HUDEP-2 (cell line): ENCODE measurements around the gene ZNF223.

Source experiments
- DNase-seq, 76 experiments: peaks; one replicate each; lab custom pipeline; 2025; ENCODE audit not compliant: unreplicated experiment in 76 of 76; lab: John Stamatoyannopoulos, UW

Gene ZNF223

DNA sequence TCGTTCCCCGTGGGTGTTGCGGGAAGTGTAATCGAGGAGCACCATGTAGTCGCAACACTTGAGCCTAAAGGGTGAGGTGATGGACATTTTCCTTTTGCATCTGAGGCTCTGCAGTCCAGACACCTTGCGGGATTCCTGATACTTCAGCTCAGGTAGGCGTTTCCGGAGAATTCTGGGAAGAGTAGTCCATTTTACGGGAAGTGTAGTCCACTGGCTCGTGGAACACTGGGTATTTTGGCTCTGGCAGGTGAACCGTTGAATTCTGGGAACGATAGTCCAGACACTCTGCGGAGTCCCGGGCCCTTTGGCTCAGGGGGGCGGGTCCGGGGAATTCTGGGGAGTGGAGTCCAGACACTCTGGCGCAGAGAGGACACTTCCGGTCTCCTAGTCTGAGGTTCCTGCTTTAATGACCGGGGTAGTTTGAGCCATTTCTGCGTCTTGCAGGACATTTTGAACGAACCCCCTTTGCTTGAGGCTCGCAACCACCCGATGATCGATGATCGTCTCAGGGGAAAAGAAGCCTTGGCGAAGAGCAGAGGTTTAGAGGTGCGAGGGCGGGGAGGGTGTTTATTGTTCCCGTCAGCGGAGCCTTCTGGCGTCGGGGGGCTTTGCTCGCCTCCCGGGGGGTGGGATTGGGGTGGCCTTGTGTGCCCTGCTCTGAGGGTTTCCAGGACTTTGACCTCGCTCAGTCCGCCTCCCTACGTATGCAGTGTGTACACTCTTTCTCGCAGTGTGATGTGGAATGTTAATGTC is at the start of gene ZNF223:
Gene ZNF223 (plus strand): TSS at position 387 of the 753 bp plus-strand sequence. CDS start 3,141 bp downstream, outside the sequence.
- peak in 74 of 76 experiments; percentile 23 to 93 (median 76) for DNase-seq

DNA sequence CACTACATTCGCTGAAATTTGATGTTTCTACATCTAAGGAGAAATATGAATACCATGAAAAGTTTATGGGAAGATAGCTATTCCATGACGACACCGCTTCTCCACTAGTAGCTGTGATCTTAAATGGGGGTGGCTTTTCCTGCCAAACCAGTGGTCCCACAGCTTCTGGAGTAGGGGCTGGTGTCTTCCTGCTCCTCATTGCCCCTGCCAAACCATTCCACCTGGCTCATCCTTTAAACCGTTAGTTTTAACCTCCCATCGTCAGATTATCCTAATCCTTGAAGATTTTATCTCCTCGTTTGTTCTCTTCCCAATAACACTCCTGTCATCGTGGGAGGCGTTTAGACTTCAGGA is 49.6 kb upstream of the ZNF223 start:
- no peak for DNase-seq

DNA sequence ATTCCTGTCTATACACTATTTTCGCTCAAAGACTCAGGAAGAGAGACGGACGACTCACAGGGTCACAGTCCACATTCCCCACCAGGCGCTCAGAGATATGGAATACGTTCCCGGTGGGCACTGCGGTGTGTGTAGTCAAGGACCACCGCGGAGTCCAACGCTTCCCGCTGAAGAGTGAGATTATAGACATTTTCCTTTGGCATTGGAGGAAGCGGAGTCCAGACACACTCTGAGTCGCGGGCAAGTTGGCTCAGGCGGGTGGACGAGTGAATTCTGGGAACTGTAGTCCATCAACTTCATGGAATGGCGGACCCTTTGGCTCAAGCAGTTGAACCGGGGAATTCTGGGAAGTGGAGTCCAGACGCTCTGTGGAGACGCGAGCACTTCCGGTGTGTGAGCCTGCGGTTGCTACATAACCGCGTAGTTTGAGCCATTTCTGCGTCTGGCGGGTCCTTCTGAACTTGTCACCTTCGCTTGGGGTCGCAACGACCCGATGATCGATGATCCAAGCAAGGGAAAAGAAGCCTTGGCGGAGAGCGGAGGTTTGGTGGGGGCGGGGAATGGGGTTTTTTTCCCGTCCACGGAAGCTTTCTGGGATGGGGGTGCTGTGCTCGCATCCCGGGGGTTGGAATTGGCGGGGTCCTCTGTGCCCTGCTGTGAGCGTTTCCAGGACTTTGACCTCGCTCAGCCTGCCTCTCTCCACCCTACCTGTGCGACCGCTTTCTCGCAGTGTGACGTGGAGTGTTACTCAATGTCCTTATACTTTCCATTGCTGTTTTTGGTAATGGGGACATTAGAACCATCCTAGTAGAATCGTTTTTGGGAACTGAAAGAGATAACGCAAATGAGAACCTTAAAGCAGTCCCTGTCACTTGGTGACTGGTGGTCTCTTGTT is 49.0 kb upstream of the ZNF223 start, which contains the start of gene ZNF230:
Gene ZNF230 (plus strand): TSS at position 392 of the 895 bp plus-strand sequence. CDS start 4,122 bp downstream, outside the sequence.
- peak in 75 of 76 experiments; percentile 32 to 97 (median 90) for DNase-seq

DNA sequence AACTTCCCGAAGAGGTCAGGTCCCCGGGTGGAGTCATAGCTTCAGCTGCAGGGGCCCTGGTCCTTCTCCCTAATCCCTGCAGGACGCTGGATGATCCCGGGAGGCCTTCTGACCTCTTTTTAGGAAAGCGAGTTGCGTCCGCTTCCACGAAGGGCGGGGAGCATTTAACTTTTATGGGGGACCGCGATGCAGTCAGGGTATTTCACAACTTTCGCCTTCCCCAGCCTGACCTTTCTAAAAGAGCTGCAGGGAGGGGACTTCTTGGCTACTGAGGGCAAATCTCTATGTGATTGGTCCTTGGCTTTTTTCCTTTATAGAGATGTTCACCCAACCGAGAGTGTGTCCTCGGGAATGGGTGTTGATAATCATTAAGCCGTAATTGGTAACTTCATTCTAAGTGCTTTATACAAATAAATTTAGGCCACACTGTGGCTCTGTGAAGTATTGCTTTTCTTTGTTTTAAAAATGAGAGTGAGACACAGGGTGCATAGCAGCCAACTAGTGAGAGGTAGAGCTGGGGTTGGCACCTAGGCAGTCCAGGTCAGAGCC is 48.3 kb upstream of the ZNF223 start:
- peak in 9 of 76 experiments; percentile 2 to 41 (median 13) for DNase-seq

DNA sequence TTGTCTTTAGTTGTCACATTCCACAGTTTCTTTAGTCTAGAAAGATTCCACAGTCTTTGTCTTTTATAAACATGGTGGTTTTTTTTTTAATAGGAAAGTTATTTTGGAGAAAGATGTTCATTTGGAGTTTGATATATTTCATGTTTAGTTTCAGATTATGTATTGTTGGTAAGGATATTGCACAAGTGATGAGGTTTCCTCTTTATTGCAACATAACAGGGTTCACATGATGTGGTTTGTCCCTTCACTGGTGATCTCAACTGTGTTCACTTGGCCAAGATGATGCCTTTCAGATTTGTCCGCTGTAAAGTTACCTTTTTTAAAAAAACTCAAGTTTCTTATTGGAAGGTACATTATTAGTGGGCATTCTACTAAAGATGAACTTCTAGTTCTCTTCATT is 45.9 kb upstream of the ZNF223 start:
- no peak for DNase-seq

DNA sequence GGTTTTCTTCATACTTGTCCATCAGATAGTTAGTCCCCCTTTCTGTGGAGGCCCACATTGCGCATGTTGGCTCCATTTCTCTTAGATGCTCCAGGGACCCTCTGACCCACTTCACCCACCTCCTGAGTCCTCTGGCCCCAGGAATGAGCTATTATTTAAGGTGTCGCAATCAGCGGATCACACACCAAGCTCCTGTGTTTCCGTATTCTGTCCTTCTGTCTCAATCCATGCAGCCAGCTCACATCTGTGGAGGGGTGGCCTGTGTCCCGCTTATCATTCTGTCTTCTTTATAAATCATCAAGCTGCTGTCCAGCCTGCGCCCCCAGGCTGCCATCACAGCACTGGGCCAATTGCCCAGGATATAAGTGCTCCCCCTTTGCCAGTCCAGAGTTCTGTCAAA is 44.4 kb upstream of the ZNF223 start:
- no peak for DNase-seq

DNA sequence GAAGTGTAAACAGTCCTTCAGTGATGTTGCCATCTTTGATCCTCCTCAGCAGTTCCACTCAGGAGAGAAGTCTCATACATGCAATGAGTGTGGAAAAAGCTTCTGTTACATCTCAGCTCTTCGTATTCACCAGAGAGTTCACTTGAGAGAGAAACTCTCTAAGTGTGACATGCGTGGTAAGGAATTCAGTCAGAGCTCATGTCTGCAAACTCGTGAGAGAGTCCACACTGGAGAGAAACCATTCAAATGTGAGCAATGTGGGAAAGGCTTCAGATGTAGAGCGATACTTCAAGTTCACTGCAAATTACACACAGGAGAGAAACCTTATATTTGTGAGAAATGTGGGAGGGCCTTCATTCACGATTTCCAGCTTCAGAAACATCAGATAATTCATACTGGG is 41.4 kb upstream of the ZNF223 start:
- no peak for DNase-seq

DNA sequence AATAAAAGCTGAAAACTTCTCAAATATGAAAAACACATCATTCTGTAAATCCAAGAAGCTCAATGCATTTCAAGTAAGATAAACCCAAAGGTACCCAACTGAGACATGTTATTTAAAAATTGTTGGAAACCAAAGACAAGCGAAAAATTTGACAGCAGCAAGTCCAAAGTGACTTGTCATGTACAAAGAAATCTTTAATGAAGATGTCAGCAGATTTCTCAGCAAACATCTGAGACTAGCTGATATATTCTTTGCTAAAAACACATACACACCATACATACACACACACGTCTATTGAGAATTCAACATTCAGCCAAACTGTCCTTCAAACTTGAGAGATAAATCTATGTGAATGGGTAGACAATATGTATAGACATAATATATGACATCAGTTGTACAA is 32.3 kb upstream of the ZNF223 start:
- no peak for DNase-seq

DNA sequence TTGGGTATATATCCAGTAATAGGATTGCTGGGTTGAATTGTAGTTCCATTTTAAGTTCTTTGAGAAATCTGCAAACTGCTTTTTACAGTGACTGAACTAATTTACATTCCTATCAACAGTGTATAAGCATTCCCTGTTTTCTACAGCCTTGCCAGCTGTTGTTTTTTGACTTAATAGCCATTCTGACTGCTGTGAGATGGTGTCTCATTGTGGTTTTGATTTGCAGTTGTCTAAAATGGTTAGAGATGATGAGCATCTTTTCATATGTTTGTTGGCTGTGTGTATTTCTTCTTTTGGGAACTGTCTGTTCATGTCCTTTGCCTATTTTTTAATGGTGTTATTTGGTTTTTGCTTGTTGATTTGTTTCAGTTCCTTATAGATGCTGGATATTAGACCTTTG is 30.6 kb upstream of the ZNF223 start:
- DNase-seq = no peak

DNA sequence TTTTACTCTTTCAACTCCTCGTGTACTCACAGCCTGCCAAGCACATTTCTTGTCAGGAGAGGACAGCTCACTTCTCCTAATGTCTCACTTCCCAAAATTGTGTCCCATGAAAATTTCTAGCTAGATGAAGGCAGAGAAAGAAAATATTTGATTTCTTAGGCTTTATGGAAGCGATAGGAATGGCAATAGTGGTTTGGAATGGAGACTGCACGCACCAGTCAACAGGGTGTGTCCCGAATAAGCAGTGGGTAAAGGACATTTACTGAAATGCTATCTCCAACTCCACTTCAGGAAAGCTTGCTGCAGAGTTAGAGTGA is 27.0 kb upstream of the ZNF223 start:
- DNase-seq = no peak

DNA sequence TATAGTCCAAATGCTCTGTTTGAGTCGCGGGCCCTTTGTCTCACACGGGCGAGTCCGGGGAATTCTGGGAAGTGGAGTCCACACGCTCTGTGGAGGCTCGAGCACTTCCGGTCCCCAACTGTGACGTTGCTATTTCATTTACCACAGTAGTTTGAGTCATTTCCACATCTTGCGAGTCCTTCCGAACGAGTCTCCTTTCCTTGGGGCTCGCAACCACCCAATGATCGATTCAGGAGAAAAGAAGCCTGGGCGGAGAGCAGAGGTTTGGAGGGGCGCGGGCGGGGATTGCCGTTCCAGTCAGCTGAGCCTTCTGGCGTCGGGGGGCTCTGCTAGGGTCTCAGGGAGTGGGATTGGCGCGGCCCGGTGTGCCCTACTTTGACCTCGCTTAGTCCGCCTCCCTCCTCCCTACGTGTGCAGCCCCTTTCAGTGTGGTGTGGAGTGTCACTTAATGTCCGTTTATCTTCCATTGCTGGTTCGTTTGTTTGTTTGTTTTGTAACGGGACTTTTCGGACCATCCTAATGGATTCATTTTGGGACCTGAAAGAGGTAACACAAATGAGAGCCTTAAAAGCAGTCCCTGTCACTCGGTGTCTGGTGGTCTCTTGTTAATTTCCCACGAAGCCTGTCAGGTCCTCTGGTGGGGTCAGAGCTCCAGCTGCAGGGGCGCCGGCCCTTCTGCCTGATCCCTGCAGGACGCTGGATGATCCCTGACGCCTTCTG is 26.5 kb upstream of the ZNF223 start, which contains the start of gene ZNF222:
Gene ZNF222 (plus strand): TSS at position 163 of the 720 bp plus-strand sequence. CDS start 58 bp downstream, at position 221.
- peak in 73 of 76 experiments; percentile 9 to 86 (median 68) for DNase-seq

DNA sequence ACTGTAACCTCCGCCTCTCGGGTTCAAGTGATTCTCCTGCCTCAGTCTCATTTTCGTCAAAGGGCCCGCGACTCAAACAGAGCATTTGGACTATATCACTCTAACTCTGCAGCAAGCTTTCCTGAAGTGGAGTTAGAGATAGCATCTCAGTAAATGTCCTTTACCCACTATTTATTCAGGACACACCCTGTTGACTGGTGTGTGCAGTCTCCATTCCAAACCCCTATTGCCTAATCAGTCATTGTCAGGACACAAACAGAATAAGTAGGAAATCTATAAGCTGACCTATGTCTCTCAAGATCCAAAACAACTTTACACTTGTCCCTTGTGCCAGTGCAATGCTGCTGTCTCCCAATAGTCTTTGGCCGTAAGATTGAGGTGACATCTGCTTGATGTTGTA is 25.2 kb upstream of the ZNF223 start:
- DNase-seq = peak in 1 of 76 experiments; percentile 15

DNA sequence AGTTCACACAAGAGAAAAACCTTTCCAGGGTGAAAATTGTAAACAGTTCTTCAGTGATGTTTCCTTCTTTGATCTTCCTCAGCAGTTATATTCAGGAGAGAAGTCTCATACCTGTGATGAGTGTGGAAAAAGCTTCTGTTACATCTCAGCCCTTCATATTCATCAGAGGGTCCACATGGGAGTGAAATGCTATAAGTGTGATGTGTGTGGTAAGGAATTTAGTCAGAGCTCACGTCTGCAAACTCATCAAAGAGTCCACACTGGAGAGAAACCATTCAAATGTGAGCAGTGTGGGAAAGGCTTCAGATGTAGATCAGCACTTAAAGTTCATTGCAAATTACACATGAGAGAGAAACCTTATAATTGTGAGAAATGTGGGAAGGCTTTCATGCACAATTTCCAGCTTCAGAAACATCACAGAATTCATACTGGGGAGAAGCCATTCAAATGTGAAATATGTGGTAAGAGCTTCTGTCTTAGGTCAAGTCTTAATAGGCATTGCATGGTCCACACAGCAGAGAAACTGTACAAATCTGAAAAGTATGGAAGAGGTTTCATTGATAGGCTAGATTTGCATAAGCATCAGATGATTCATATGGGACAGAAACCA is 19.7 kb upstream of the ZNF223 start:
- no peak for DNase-seq

DNA sequence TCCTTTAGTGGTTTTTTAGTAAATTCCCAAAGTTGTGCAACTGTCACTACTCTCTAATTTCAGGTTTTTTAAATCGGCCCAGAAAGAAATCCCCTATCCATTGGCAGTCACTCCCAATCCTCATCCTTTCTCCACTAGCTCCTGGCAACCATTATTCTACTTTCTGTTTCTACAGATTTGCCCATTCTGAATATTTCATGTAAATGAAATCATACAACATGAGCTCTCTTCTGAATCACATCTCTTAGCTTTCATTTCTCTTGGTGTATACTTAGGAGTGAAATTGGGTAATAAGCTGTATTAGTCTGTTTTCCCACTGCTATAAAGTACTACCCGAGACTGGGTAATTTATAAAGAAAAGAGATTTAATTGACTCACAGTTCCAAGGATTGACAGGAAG is 9.7 kb upstream of the ZNF223 start:
- DNase-seq = no peak

DNA sequence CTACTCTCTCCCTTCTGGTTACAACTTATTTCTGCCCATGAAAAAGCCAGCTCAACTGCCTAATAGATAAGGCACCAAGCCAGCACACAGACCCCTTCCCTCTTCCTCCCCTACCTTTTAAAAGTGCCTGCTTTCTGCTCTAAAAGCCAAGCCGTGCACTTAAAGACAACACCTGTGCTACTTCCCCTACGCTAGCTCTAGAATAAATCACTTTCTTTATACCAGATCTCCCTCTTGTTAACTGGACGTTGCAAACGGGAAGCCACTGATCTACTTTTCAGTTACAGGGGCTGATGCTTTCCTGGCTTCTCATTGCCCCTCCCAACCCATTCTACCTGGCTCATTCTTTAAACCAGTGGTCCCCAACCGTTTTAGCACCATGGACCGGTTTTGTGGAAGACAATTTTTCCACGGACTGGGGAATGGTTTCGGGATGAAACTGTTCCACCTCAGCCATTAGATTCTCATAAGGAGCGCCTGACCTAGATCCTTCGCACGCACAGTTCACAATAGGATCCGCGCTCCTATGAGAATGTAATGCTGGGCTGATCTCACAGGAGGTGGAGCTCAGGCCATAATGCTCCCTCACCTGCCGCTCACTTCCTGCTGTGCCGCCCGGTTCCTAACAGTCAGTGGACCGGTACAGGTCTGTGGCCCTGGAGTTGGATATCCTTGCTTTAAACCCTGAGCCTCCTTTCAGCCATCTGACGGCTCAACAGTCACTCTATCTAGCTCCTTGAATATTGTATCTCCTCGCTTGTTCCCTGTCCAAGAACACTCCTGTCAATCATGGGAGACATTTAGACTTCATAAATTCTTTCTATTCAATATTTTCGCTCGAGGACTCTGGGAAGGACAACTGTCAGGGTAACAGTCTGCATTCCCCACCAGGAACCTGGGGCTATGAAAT is 841 bp upstream of the ZNF223 start:
- no peak for DNase-seq

DNA sequence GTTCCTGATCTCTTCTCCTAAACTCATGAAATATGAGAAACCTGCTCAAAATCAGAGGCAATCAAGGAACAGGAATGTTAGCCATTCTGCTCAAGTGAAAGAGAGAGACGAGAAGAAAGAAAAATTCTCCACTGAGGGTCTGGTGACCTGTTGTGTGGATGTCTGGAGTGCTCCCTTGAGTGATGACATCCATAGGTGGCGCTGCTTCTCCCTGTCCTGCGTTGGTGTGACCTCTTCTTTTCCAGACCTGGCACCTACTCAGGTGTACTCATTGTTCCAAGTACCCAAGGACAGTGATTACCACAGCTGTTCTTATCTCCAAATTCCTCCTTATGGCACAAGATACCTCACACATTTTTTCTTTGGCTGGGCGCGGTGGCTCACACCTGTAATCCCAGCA is 4.0 kb downstream of the ZNF223 start:
- DNase-seq = no peak

DNA sequence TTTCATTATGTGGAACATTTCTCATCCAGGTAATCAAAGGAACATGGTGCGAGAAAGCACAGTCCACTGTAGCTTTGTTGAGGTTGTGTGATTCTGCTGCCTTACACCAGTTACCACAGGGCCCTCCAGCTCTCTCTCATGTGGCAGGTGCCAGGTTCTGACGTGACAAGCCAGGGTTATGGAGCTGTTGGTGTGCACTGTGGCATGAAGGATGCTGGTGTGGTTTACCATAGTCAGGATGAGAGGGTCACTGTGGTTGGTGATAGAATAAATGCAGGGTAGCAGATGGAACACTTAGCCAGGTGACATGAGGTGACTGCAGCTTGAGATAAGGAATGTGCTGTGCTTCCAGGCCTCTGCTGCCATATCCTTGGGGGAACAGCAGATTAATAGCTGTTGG is 7.4 kb downstream of the ZNF223 start:
- DNase-seq = no peak

DNA sequence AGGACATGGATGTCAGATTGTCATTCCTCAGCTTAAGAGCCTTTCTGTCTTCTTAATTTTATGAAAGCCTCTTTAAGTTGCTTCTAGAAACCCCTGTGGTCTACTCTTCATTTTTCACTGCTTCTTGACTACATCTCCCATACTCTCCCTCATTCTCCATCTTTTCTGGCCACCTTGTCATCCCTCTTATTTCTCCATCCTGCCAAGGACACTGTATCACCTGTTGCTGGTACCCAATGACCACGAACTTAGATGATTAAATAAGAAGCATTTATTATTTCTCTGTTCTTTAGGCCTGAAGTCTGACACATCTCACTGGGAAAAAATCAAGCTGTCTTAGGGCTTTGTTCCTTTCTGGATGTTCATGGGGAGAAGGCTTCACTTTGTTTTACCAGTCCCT is 9.2 kb downstream of the ZNF223 start:
- DNase-seq = no peak

DNA sequence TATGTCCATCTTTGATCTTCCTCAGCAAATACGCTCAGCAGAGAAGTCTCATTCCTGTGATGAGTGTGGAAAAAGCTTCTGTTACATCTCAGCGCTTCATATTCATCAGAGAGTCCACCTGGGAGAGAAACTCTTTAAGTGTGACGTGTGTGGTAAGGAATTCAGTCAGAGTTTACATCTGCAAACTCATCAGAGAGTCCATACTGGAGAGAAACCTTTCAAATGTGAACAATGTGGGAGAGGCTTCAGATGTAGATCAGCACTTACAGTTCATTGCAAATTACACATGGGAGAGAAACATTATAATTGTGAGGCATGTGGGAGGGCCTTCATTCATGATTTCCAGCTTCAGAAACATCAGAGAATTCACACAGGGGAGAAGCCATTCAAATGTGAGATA is 14.5 kb downstream of the ZNF223 start:
- no peak for DNase-seq
